ENCODE data around the gene FOXN1.
A peak's percentile ranks its signal among the peaks of the same experiment; 100 is the strongest.

The FOXN1 gene

GRCh38 chr17:28533091-28533807 is 27.1 kb downstream of the FOXN1 start:
- in situ Hi-C loops (cut with HindIII; ENCODE audit: low pct_ligation_motif_present, low pct_unique_long_range_greater_than_20kb, low sequenced_read_pairs): no loop called here
- no peak for DNase-seq

GRCh38 chr17:28534740-28535375 is 28.7 kb downstream of the FOXN1 start:
- in situ Hi-C loops (cut with HindIII; ENCODE audit: low pct_ligation_motif_present, low pct_unique_long_range_greater_than_20kb, low sequenced_read_pairs): no loop called here
- DNase-seq: no peak

GRCh38 chr17:28536532-28537218 is 30.5 kb downstream of the FOXN1 start:
- in situ Hi-C loops (cut with HindIII; ENCODE audit: low pct_ligation_motif_present, low pct_unique_long_range_greater_than_20kb, low sequenced_read_pairs): no loop called here
- no peak for DNase-seq

- in situ Hi-C loops (cut with HindIII; ENCODE audit: low pct_ligation_motif_present, low pct_unique_long_range_greater_than_20kb, low sequenced_read_pairs): no loop called here
Measured at GRCh38 chr17:28537219-28537610, 31.1 kb downstream of the FOXN1 start.

GRCh38 chr17:28538296-28538895 is 32.2 kb downstream of the FOXN1 start:
- in situ Hi-C loops (cut with HindIII; ENCODE audit: low pct_ligation_motif_present, low pct_unique_long_range_greater_than_20kb, low sequenced_read_pairs): no loop called here
- DNase-seq: no peak

More at GRCh38 chr17:28537219-28537610, 31.1 kb downstream of the FOXN1 start:
- no peak for DNase-seq

- no peak for DNase-seq
- in situ Hi-C loops (cut with HindIII; ENCODE audit: low pct_ligation_motif_present, low pct_unique_long_range_greater_than_20kb, low sequenced_read_pairs): no loop called here
Measured at GRCh38 chr17:28540231-28540630, 34.1 kb downstream of the FOXN1 start.

GRCh38 chr17:28541439-28541838 is 35.3 kb downstream of the FOXN1 start:
- in situ Hi-C loops (cut with HindIII; ENCODE audit: low pct_ligation_motif_present, low pct_unique_long_range_greater_than_20kb, low sequenced_read_pairs): no loop called here
- DNase-seq: no peak

- no peak for DNase-seq
- in situ Hi-C loops (cut with HindIII; ENCODE audit: low pct_ligation_motif_present, low pct_unique_long_range_greater_than_20kb, low sequenced_read_pairs): no loop called here
Measured at GRCh38 chr17:28544402-28545140, 38.4 kb downstream of the FOXN1 start.

GRCh38 chr17:28545141-28545503 is 39.0 kb downstream of the FOXN1 start:
- in situ Hi-C loops (cut with HindIII; ENCODE audit: low pct_ligation_motif_present, low pct_unique_long_range_greater_than_20kb, low sequenced_read_pairs): no loop called here
- DNase-seq: no peak

GRCh38 chr17:28545787-28546415 is 39.8 kb downstream of the FOXN1 start:
- DNase-seq: no peak
- in situ Hi-C loops (cut with HindIII; ENCODE audit: low pct_ligation_motif_present, low pct_unique_long_range_greater_than_20kb, low sequenced_read_pairs): no loop called here

- DNase-seq: no peak
- in situ Hi-C loops (cut with HindIII; ENCODE audit: low pct_ligation_motif_present, low pct_unique_long_range_greater_than_20kb, low sequenced_read_pairs): no loop called here
Measured at GRCh38 chr17:28547096-28547622, 41.0 kb downstream of the FOXN1 start.

GRCh38 chr17:28547623-28548416 is 41.7 kb downstream of the FOXN1 start:
- in situ Hi-C loops (cut with HindIII; ENCODE audit: low pct_ligation_motif_present, low pct_unique_long_range_greater_than_20kb, low sequenced_read_pairs): no loop called here
- DNase-seq: peak; percentile 90

- in situ Hi-C loops (cut with HindIII; ENCODE audit: low pct_ligation_motif_present, low pct_unique_long_range_greater_than_20kb, low sequenced_read_pairs): no loop called here
- DNase-seq: no peak
Measured at GRCh38 chr17:28548417-28549130, 42.4 kb downstream of the FOXN1 start.

GRCh38 chr17:28549236-28550132 is 43.3 kb downstream of the FOXN1 start:
- DNase-seq: no peak
- in situ Hi-C loops (cut with HindIII; ENCODE audit: low pct_ligation_motif_present, low pct_unique_long_range_greater_than_20kb, low sequenced_read_pairs): no loop called here

- DNase-seq: no peak
- in situ Hi-C loops (cut with HindIII; ENCODE audit: low pct_ligation_motif_present, low pct_unique_long_range_greater_than_20kb, low sequenced_read_pairs): no loop called here
Measured at GRCh38 chr17:28550858-28551257, 44.7 kb downstream of the FOXN1 start.
